BE2C (cell line): ENCODE results near the gene PPP1R3F.
"Not testable (repeated sequence)": the region's sequence is repeated elsewhere in the genome, so short reads cannot be mapped to it uniquely, and the experiment has no call there.

Source experiments
- DNase-seq: peaks from one replicate; pipeline ENCODE4 v3.0.0-alpha.2; 2020
- H3K27me3 ChIP-seq: fragments of 250-450 bp; sonication (Bioruptor Pico); 2 replicates; pipeline ENCODE4 v1.5.1; 2020; ENCODE audit warnings: mild to moderate bottlenecking
- H3K36me3 ChIP-seq: fragments of 250-450 bp; sonication (Bioruptor Pico); 2 replicates; pipeline ENCODE4 v1.5.1; 2020; ENCODE audit warnings: mild to moderate bottlenecking
- H3K4me1 ChIP-seq: fragments of 250-450 bp; sonication (Bioruptor Pico); 2 replicates; pipeline ENCODE4 v1.5.1; 2020
- H3K4me3 ChIP-seq: 2 replicates; pipeline ENCODE4 v1.5.1; 2011; ENCODE audit warnings: low read depth, low read length
- H3K9me3 ChIP-seq: fragments of 250-450 bp; sonication (Bioruptor Pico); 2 replicates; pipeline ENCODE4 v1.5.1; 2020
- TF ChIP-seq, protein P1 (sequence below): IDR thresholded peaks from 2 replicates; pipeline ENCODE4 v1.5.1; 2012; ENCODE audit warnings: mild to moderate bottlenecking, low read depth, low read length

The PPP1R3F gene

DNA sequence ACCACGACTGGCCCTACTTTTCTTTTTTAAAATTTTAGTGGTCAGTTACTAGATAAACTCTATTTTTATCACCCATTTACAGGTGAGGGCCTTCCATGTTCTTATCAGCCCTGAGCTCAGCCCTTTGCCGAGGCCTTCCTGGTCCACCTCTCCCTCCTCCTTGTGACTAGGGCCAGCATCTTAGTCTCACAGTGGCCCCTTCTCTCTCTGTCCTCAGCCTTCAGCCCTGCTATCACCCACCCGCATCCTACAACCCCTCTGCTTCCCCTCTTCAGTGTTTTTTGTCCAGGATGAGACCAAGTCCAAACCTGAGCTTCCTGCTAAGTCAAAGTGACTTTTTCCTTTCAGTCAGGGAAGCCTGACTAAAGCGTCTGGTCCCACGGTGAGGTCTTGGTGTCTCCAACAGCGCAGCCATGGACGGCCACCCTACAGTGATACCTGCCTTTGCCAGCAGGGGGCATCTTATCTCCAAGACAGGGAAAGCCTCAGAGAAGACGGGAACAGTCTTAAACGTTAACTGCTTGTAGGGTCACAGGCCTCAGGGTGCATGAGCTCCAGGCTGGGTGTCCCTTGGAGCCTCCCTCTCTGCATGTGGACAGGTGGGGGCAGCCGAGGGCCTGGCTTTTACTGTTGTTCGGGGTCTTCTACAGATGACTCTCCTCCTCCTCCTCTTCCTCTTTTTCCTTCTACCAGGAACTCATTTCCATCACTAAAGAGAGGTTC lies 22.2 kb downstream of the PPP1R3F start:
- peak; percentile 60 for DNase-seq
- Histone ChIP-seq H3K9me3 (no peaks in the 10 kb centered on the region), H3K4me3 (no peak overlapping the region), H3K36me3 (no peaks in the 10 kb centered on the region), H3K4me1 (no peaks in the 10 kb centered on the region), H3K27me3 (no peaks in the 10 kb centered on the region)
- TF ChIP-seq, protein P1, sequence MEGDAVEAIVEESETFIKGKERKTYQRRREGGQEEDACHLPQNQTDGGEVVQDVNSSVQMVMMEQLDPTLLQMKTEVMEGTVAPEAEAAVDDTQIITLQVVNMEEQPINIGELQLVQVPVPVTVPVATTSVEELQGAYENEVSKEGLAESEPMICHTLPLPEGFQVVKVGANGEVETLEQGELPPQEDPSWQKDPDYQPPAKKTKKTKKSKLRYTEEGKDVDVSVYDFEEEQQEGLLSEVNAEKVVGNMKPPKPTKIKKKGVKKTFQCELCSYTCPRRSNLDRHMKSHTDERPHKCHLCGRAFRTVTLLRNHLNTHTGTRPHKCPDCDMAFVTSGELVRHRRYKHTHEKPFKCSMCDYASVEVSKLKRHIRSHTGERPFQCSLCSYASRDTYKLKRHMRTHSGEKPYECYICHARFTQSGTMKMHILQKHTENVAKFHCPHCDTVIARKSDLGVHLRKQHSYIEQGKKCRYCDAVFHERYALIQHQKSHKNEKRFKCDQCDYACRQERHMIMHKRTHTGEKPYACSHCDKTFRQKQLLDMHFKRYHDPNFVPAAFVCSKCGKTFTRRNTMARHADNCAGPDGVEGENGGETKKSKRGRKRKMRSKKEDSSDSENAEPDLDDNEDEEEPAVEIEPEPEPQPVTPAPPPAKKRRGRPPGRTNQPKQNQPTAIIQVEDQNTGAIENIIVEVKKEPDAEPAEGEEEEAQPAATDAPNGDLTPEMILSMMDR: peak; percentile 65

DNA sequence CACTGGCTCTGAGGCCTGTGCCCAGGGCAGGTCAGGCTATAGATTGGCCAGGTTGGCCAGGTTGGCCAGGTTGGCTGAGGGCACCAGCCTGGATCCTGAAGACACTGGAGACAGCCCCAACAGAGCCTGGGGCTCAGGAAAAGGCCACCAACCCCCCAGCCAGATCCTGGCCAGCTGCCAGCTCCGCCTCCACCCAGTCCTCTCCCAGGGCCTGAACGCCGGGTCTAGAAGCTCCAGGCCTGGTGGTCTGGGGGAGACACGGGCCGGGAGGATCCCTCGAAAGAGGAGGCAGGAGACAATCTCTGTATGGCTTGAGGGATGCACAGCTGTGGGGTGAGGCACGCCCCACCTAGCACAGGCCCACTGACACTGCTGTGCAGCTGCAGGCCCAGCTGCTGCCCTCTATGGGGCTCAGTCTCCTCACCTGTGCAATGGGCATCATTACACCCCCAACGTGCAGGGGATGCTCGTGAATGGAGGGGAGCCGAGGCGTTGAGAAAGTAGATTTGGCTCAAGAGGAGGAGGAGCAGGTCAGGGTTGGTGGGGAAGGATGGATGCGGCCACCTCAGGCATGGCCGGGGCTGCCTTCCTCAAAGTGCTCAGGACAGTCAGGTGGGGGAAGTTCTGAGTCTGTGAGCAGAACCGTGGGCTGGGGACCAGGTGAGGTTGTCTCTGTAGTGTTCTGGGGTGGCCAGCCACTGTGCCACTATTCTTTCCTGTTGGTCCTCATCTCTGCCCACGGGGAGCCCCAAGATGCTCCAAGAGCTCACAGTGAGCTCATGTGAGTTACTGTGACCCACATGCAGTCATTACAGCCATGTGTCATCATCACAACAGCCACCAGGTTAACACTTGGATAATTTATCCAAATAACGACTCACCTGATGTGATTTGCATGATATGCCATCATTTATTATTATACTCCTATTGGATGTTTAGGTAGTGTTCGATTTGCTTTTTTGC lies 23.1 kb downstream of the PPP1R3F start:
- H3K4me3 ChIP-seq: no peak overlapping the region
- H3K27me3 ChIP-seq: no peaks in the 10 kb centered on the region
- no peaks in the 10 kb centered on the region for H3K4me1 ChIP-seq
- TF ChIP-seq, protein P1: no peak
- H3K9me3 ChIP-seq: no peaks in the 10 kb centered on the region
- no peaks in the 10 kb centered on the region for H3K36me3 ChIP-seq
- DNase-seq: no peak

DNA sequence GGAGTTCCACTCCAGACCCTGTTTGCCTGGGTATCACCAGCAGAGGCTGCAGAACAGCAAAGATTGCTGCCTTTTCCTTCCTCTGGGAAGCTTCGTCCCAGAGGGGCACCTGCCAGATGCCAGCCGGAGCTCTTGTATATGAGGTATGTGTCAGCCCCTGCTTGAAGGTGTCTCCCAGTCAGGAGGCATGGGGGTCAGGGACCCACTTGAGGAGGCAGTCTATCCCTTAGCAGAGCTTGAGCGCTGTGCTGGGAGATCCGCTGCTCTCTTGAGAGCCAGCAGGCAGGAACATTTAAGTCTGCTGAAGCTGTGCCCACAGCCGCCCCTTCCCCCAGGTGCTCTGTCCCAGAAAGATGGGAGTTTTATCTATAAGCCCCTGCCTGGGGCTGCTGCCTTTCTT lies 29.7 kb downstream of the PPP1R3F start:
- not testable (repeated sequence) for DNase-seq, H3K4me3 ChIP-seq, H3K36me3 ChIP-seq, H3K27me3 ChIP-seq, H3K9me3 ChIP-seq, H3K4me1 ChIP-seq

DNA sequence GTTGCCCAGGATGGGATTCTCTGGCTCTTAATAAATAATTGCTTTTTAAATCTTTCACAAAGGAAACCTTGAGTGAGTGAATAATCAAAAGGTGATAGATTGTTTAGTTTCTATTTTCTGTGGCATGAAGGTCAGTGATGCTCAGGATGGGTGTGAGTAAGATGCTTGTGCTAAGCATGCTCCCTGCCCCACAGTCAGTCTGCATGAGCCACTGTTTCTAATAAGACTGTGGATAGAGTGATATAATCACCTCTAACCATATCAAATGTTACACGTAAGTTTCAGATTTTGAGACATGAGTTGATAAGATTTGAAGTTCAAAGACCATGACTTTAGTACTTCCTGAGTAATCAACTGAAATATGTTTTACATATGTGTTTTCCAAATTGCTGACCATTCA lies 31.1 kb downstream of the PPP1R3F start:
- TF ChIP-seq, protein P1: no peak
- H3K36me3 ChIP-seq: no peaks in the 10 kb centered on the region
- H3K4me1 ChIP-seq: no peaks in the 10 kb centered on the region
- H3K27me3 ChIP-seq: no peaks in the 10 kb centered on the region
- no peaks in the 10 kb centered on the region for H3K9me3 ChIP-seq
- H3K4me3 ChIP-seq: no peak overlapping the region
- DNase-seq: no peak

DNA sequence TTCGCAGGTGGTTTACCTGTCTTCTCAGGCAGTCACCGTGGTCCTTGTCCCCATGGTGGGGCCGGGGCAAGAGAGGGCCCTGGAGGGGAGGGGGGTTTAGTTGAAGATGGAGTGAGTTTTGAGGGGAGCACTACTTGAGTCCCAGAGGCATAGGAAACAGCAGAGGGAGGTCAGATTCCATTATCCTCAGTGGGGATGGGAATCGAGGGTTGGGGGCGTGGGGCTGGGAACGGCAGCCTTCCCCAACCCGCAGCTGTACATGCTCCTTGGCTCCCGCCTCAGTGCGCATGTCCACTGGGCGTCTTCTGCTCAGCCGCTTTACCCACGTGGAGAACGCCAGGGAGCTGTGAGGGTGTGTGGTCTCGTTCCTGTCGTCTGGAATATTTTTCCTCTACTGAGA lies 33.8 kb downstream of the PPP1R3F start, which contains the start of gene GAGE10:
Gene GAGE10 (plus strand): TSS at position 301 of the 400 bp plus-strand sequence. CDS start 1,214 bp downstream, outside the sequence.
- Histone ChIP-seq H3K36me3 (no peaks in the 10 kb centered on the region), H3K27me3 (no peaks in the 10 kb centered on the region), H3K9me3 (no peaks in the 10 kb centered on the region), H3K4me3 (no peak within 1 kb of the TSS), H3K4me1 (no peaks in the 10 kb centered on the region)
- no peak for DNase-seq
- TF ChIP-seq, protein P1: no peak

DNA sequence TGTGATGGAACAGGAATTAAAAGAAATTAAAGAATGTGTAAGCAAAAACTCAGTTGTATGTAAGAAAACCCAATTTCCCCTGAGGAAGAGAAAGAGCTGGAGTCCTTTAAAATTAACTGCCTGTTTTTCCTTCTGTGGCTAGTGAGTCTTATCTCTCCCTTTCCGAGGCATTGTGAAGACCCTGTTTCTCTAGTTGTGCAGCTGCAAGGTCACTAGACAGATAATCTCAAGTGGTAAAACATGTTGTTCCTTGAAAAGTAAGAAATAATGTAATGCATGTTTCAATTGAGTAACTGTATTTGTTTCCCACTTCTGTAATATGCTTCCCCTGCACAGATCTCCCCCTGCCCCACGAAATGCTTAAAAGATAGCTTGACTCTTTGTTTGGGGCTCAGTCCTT lies 38.2 kb downstream of the PPP1R3F start:
- not testable (repeated sequence) for H3K27me3 ChIP-seq, H3K36me3 ChIP-seq, DNase-seq, H3K9me3 ChIP-seq, H3K4me1 ChIP-seq, H3K4me3 ChIP-seq
